HEK293 (cell line): ENCODE results near the gene LSM10.

Experiments used
- EGR2 ChIP-seq: fragments of 450-650 bp; formaldehyde crosslinking; IDR thresholded peaks from 2 replicates; pipeline ENCODE4 v1.5.1; 2016; ENCODE audit warnings: low read depth, missing biosample characterization, missing genetic modification characterization
- FEZF1 ChIP-seq: fragments of 450-650 bp; formaldehyde crosslinking; IDR thresholded peaks from 2 replicates; pipeline ENCODE4 v1.5.1; 2016; ENCODE audit warnings: missing biosample characterization, missing genetic modification characterization
- KLF1 ChIP-seq: fragments of 450-650 bp; formaldehyde crosslinking; IDR thresholded peaks from 2 replicates; pipeline ENCODE4 v1.5.1; 2016; ENCODE audit warnings: missing biosample characterization, missing genetic modification characterization
- KLF7 ChIP-seq: fragments of 450-650 bp; formaldehyde crosslinking; IDR thresholded peaks from 2 replicates; pipeline ENCODE4 v1.5.1; 2016; ENCODE audit warnings: missing biosample characterization, missing genetic modification characterization, borderline replicate concordance
- KLF9 ChIP-seq: fragments of 450-650 bp; formaldehyde crosslinking; IDR thresholded peaks from 2 replicates; pipeline ENCODE4 v1.5.1; 2016; ENCODE audit warnings: missing biosample characterization, missing genetic modification characterization, low read depth
- REST ChIP-seq: fragments of 450-650 bp; formaldehyde crosslinking; IDR thresholded peaks from 2 replicates; pipeline ENCODE4 v1.5.1; 2016; ENCODE audit warnings: missing biosample characterization, missing genetic modification characterization
- SCRT2 ChIP-seq: fragments of 450-650 bp; formaldehyde crosslinking; IDR thresholded peaks from 2 replicates; pipeline ENCODE4 v1.5.1; 2016; ENCODE audit warnings: missing biosample characterization, missing genetic modification characterization
- SP2 ChIP-seq: fragments of 450-650 bp; formaldehyde crosslinking; IDR thresholded peaks from 2 replicates; pipeline ENCODE4 v1.5.1; 2016; ENCODE audit warnings: missing biosample characterization, missing genetic modification characterization
- YY1 ChIP-seq: fragments of 450-650 bp; formaldehyde crosslinking; IDR thresholded peaks from 2 replicates; pipeline ENCODE4 v1.5.1; 2018; ENCODE audit warnings: missing biosample characterization, missing genetic modification characterization
- ZBTB1 ChIP-seq: fragments of 450-650 bp; formaldehyde crosslinking; IDR thresholded peaks from 2 replicates; pipeline ENCODE4 v1.5.1; 2016; ENCODE audit warnings: missing biosample characterization, missing genetic modification characterization
- ZBTB7A ChIP-seq: fragments of 450-650 bp; formaldehyde crosslinking; IDR thresholded peaks from 2 replicates; pipeline ENCODE4 v1.5.1; 2016; ENCODE audit warnings: low read depth, missing biosample characterization, missing genetic modification characterization
- ZEB2 ChIP-seq: fragments of 450-650 bp; formaldehyde crosslinking; IDR thresholded peaks from 2 replicates; pipeline ENCODE4 v1.5.1; 2016; ENCODE audit warnings: missing biosample characterization, missing genetic modification characterization
- ZIC2 ChIP-seq: fragments of 450-650 bp; formaldehyde crosslinking; IDR thresholded peaks from 2 replicates; pipeline ENCODE4 v1.5.1; 2016; ENCODE audit warnings: missing biosample characterization, missing genetic modification characterization
- ZNF10 ChIP-seq: fragments of 450-650 bp; formaldehyde crosslinking; IDR thresholded peaks from 2 replicates; pipeline ENCODE4 v1.5.1; 2017; ENCODE audit warnings: missing biosample characterization, missing genetic modification characterization
- ZNF140 ChIP-seq: fragments of 450-650 bp; formaldehyde crosslinking; IDR thresholded peaks from 2 replicates; pipeline ENCODE4 v1.5.1; 2016; ENCODE audit warnings: missing biosample characterization, missing genetic modification characterization
- ZNF157 ChIP-seq: fragments of 450-650 bp; formaldehyde crosslinking; IDR thresholded peaks from 2 replicates; pipeline ENCODE4 v1.5.1; 2016; ENCODE audit warnings: missing biosample characterization, missing genetic modification characterization
- ZNF174 ChIP-seq: fragments of 450-650 bp; formaldehyde crosslinking; IDR thresholded peaks from 2 replicates; pipeline ENCODE4 v1.5.0; 2017; ENCODE audit warnings: missing biosample characterization, mild to moderate bottlenecking, missing genetic modification characterization
- ZNF202 ChIP-seq: fragments of 450-650 bp; formaldehyde crosslinking; IDR thresholded peaks from 2 replicates; pipeline ENCODE4 v1.5.1; 2016; ENCODE audit warnings: missing biosample characterization, missing genetic modification characterization, borderline replicate concordance
- ZNF211 ChIP-seq: fragments of 450-650 bp; formaldehyde crosslinking; IDR thresholded peaks from 2 replicates; pipeline ENCODE4 v1.5.1; 2016; ENCODE audit warnings: low read depth, missing biosample characterization, missing genetic modification characterization
- ZNF221 ChIP-seq: fragments of 450-650 bp; formaldehyde crosslinking; IDR thresholded peaks from 2 replicates; pipeline ENCODE4 v1.5.1; 2017; ENCODE audit warnings: missing biosample characterization, missing genetic modification characterization, borderline replicate concordance
- ZNF274 ChIP-seq, 2 experiments: fragments of 200-500 bp in 1 of 2; fragments of 450-650 bp in 1 of 2; sonication (Bioruptor generic) in 1 of 2; formaldehyde crosslinking in 1 of 2; IDR thresholded peaks; 2 replicates each; pipeline versions ENCODE4 v1.5.1 to v1.6.1; 2014 to 2016; ENCODE audit warnings: borderline replicate concordance in 1 of 2, inconsistent platforms in 1 of 2, low read length in 1 of 2, missing biosample characterization in 1 of 2, missing genetic modification characterization in 1 of 2
- ZNF311 ChIP-seq: fragments of 450-650 bp; formaldehyde crosslinking; IDR thresholded peaks from 2 replicates; pipeline ENCODE4 v1.5.1; 2017; ENCODE audit warnings: missing biosample characterization, missing genetic modification characterization, borderline replicate concordance
- ZNF354C ChIP-seq: fragments of 450-650 bp; formaldehyde crosslinking; IDR thresholded peaks from 2 replicates; pipeline ENCODE4 v1.5.1; 2016; ENCODE audit warnings: missing biosample characterization, missing genetic modification characterization, low read depth, borderline replicate concordance
- ZNF548 ChIP-seq: fragments of 450-650 bp; formaldehyde crosslinking; IDR thresholded peaks from 2 replicates; pipeline ENCODE4 v1.5.1; 2016; ENCODE audit warnings: missing biosample characterization, missing genetic modification characterization
- ZNF571 ChIP-seq: fragments of 450-650 bp; formaldehyde crosslinking; IDR thresholded peaks from 2 replicates; pipeline ENCODE4 v1.5.0; 2017; ENCODE audit warnings: missing biosample characterization, missing genetic modification characterization
- ZNF580 ChIP-seq: fragments of 450-650 bp; formaldehyde crosslinking; IDR thresholded peaks from 2 replicates; pipeline ENCODE4 v1.5.1; 2016; ENCODE audit warnings: missing biosample characterization, missing genetic modification characterization
- ZNF596 ChIP-seq: fragments of 450-650 bp; IDR thresholded peaks from 2 replicates; pipeline ENCODE4 v1.5.0; 2018; ENCODE audit warnings: missing biosample characterization, mild to moderate bottlenecking, missing genetic modification characterization, moderate library complexity
- ZNF670 ChIP-seq: fragments of 450-650 bp; formaldehyde crosslinking; IDR thresholded peaks from 2 replicates; pipeline ENCODE4 v1.5.1; 2016; ENCODE audit warnings: missing biosample characterization, missing genetic modification characterization, low read depth
- ZNF747 ChIP-seq: fragments of 450-650 bp; formaldehyde crosslinking; IDR thresholded peaks from 2 replicates; pipeline ENCODE4 v1.5.1; 2016; ENCODE audit warnings: missing biosample characterization, missing genetic modification characterization
- ZSCAN30 ChIP-seq: fragments of 450-650 bp; IDR thresholded peaks from 2 replicates; pipeline ENCODE4 v1.5.1; 2018; ENCODE audit warnings: missing biosample characterization, mild to moderate bottlenecking, missing genetic modification characterization, moderate library complexity
- TF ChIP-seq, protein P1 (sequence below): fragments of 450-650 bp; formaldehyde crosslinking; IDR thresholded peaks from 2 replicates; pipeline ENCODE4 v1.5.1; 2016; ENCODE audit warnings: missing biosample characterization, missing genetic modification characterization
- TF ChIP-seq, protein P2 (sequence below): fragments of 450-650 bp; formaldehyde crosslinking; IDR thresholded peaks from 2 replicates; pipeline ENCODE4 v1.5.1; 2017; ENCODE audit warnings: missing biosample characterization, missing genetic modification characterization

The LSM10 gene

DNA sequence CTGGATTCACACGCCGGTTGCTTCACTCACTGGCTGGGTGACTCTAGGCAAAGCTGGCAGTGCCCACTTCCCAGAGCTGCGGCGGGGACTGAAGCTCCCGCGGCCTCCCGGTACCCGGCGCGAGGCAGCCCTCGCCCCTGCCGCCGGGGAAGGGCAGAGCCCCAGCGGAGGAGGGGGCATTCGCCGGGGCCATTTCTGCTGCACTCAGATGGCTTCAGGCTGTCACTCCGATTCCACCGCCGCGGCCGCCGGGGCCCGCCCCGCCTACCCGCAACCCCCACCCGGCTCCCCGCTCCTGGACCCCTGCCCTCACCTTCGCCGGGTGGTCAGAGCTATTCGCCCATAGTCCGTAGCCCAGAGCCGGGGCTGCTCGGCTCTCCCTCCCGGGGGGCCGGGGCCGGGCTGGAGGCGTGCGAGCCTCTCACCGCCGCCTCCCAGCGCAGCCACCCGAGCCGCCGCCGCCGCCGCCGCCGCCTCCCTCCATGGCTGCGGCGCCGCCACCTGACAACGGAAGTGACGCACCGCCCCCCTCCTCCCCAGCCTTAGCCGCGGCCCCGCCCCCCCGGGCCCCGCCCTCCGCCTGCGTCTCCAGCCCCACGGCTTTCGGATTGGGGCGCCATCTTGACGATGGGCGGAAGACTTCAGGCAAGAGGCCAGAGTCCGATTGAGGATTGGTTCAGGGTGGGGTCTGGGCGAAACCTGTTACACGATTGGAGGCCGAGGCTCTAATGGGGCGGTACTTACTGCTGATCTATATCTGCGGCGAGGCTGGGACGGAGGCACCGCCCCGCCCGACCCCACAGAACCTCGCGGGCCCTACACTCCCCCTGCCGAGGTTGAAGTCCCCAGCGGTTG is 12.1 kb downstream of the LSM10 start, which contains the start of gene STK40 (continued):
- TF ChIP-seq FEZF1, result peak; percentile 24; the same call in 1 of the 2 replicates
- TF ChIP-seq KLF1 (tag by site-specific recombination), result peak; percentile 58
- no peak for TF ChIP-seq ZNF670
- no peak for TF ChIP-seq ZNF596
- peak; percentile 77 for TF ChIP-seq KLF7 (tag by site-specific recombination)
- TF ChIP-seq ZNF202 (tag by site-specific recombination), result no peak
- peak; percentile 97 for TF ChIP-seq SP2
- TF ChIP-seq, protein P1, sequence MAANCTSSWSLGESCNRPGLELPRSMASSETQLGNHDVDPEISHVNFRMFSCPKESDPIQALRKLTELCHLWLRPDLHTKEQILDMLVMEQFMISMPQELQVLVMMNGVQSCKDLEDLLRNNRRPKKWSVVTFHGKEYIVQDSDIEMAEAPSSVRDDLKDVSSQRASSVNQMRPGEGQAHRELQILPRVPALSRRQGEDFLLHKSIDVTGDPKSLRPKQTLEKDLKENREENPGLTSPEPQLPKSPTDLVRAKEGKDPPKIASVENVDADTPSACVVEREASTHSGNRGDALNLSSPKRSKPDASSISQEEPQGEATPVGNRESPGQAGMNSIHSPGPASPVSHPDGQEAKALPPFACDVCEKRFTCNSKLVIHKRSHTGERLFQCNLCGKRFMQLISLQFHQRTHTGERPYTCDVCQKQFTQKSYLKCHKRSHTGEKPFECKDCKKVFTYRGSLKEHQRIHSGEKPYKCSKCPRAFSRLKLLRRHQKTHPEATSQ, result no peak
- no peak for TF ChIP-seq ZNF221 (tag by site-specific recombination)
- peak; percentile 22; the same call in 1 of the 2 replicates for TF ChIP-seq KLF9 (tag by site-specific recombination)
- TF ChIP-seq ZNF548 (tag by site-specific recombination), result no peak
- no peak for TF ChIP-seq ZNF10 (tag by site-specific recombination)
- TF ChIP-seq ZBTB1 (tag by site-specific recombination), result no peak
- peak; percentile 93 for TF ChIP-seq YY1 (tag by site-specific recombination)
- no peak for TF ChIP-seq ZNF274 (IDR thresholded peaks at IDR 0.05; ENCODE audit: low read length)
- TF ChIP-seq ZNF274 (tag by site-specific recombination; IDR thresholded peaks at IDR 0.05; ENCODE audit: borderline replicate concordance), result no peak
- no peak for TF ChIP-seq ZNF157 (tag by site-specific recombination)
- no peak for TF ChIP-seq ZNF174
- TF ChIP-seq ZNF311 (tag by site-specific recombination), result no peak
- TF ChIP-seq, protein P2, sequence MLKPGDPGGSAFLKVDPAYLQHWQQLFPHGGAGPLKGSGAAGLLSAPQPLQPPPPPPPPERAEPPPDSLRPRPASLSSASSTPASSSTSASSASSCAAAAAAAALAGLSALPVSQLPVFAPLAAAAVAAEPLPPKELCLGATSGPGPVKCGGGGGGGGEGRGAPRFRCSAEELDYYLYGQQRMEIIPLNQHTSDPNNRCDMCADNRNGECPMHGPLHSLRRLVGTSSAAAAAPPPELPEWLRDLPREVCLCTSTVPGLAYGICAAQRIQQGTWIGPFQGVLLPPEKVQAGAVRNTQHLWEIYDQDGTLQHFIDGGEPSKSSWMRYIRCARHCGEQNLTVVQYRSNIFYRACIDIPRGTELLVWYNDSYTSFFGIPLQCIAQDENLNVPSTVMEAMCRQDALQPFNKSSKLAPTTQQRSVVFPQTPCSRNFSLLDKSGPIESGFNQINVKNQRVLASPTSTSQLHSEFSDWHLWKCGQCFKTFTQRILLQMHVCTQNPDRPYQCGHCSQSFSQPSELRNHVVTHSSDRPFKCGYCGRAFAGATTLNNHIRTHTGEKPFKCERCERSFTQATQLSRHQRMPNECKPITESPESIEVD, result no peak
- TF ChIP-seq ZIC2, result no peak
- no peak for TF ChIP-seq ZNF747 (tag by site-specific recombination)
- no peak; the same call in none of the 2 replicates for TF ChIP-seq ZEB2 (tag by site-specific recombination)
- TF ChIP-seq SCRT2 (tag by site-specific recombination), result no peak
- no peak for TF ChIP-seq REST
- TF ChIP-seq ZNF571 (tag by site-specific recombination), result no peak
- no peak for TF ChIP-seq ZNF580 (tag by site-specific recombination)
- no peak for TF ChIP-seq ZNF211 (tag by site-specific recombination)
- 0 out of 2 replicates have a peak, but pooled peaks have one; percentile 5 for TF ChIP-seq EGR2 (tag by site-specific recombination)
- no peak for TF ChIP-seq ZNF140 (tag by site-specific recombination)
- 0 out of 2 replicates have a peak, but pooled peaks have one; percentile 21 for TF ChIP-seq ZBTB7A (tag by site-specific recombination)
- no peak for TF ChIP-seq ZNF354C (tag by site-specific recombination)
- 0 out of 2 replicates have a peak, but pooled peaks have one; percentile 51 for TF ChIP-seq ZSCAN30 (tag by site-specific recombination)
